UCSD-AML1 (cell line): ENCODE measurements around the gene C6orf136.

Experiments used
- DNase-seq: peaks from one replicate; lab custom pipeline; 2025; ENCODE audit not compliant: unreplicated experiment; lab: John Stamatoyannopoulos, UW

The C6orf136 gene

GRCh38 chr6:30615958-30616810 lies 30.7 kb upstream of the C6orf136 start:
- DNase-seq: no peak

GRCh38 chr6:30616811-30617564 lies 29.9 kb upstream of the C6orf136 start, which contains the start of gene PPP1R10:
Gene PPP1R10, minus strand, starts transcription at chr6:30617243. Its CDS starts 7,299 bp downstream, at chr6:30609944.
- peak; percentile 98 for DNase-seq

- peak; percentile 95 for DNase-seq
Measured at GRCh38 chr6:30617565-30618269, 29.2 kb upstream of the C6orf136 start, which contains the start of gene MRPS18B. Gene MRPS18B, plus strand, starts transcription at chr6:30617840. Its CDS starts 26 bp downstream, at chr6:30617866.

GRCh38 chr6:30618270-30618797 lies 28.6 kb upstream of the C6orf136 start:
- no peak for DNase-seq

GRCh38 chr6:30619561-30619960 lies 27.4 kb upstream of the C6orf136 start:
- DNase-seq: no peak

GRCh38 chr6:30625511-30625910 lies 21.4 kb upstream of the C6orf136 start:
- no peak for DNase-seq

- DNase-seq: peak; percentile 85
Measured at GRCh38 chr6:30626484-30627366, 20.2 kb upstream of the C6orf136 start, which contains the start of gene ATAT1. Gene ATAT1, plus strand, starts transcription at chr6:30626874.

- DNase-seq: no peak
Measured at GRCh38 chr6:30635834-30636233, 11.1 kb upstream of the C6orf136 start.

- DNase-seq: no peak
Measured at GRCh38 chr6:30640481-30640880, 6.5 kb upstream of the C6orf136 start.

GRCh38 chr6:30641048-30641447 lies 5.9 kb upstream of the C6orf136 start:
- peak; percentile 39 for DNase-seq

- DNase-seq: no peak
Measured at GRCh38 chr6:30643656-30644055, 3.3 kb upstream of the C6orf136 start.

GRCh38 chr6:30644769-30645168 lies 2.2 kb upstream of the C6orf136 start:
- no peak for DNase-seq

GRCh38 chr6:30645989-30646388 lies 944 bp upstream of the C6orf136 start:
- DNase-seq: no peak

- DNase-seq: peak; percentile 91
Measured at GRCh38 chr6:30647242-30648116, 546 bp downstream of the C6orf136 start.

GRCh38 chr6:30651143-30651542 lies 4.2 kb downstream of the C6orf136 start:
- no peak for DNase-seq

- DNase-seq: no peak
Measured at GRCh38 chr6:30654798-30655742, 8.1 kb downstream of the C6orf136 start.

GRCh38 chr6:30655743-30656094 lies 8.8 kb downstream of the C6orf136 start:
- DNase-seq: no peak

- DNase-seq: peak; percentile 23
Measured at GRCh38 chr6:30656513-30656912, 9.6 kb downstream of the C6orf136 start.
